ENCODE results near the gene OR2G3. TPM values are rescaled to one million over a fixed set of nuclear protein-coding genes. Genes with fewer than 3 reads are reported as not detected.

The OR2G3 gene
- polyA plus RNA-seq (ENCODE audit: insufficient read length), result not detected

DNA sequence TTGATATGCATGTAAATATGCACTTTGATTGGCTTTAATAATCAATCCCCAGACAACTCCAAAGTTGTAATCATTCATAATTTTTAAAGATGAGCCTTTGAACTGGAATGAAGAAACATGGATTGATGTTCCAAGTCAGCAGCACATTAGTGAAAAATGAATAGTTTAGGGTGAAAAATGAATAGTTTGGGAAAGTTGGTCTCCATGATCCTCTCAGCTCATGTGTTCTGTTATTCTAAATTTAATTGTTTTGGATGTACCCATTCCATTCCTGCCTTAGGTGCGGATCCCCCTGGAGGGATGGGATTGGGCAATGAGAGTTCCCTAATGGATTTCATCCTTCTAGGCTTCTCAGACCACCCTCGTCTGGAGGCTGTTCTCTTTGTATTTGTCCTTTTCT is at the start of gene OR2G3:
OR2G3 (plus strand) TSS at position 301 of the 400 bp plus-strand sequence; CDS start at position 301, 0 bp downstream.
- DNase-seq (ENCODE audit: low read depth), result no peak

DNA sequence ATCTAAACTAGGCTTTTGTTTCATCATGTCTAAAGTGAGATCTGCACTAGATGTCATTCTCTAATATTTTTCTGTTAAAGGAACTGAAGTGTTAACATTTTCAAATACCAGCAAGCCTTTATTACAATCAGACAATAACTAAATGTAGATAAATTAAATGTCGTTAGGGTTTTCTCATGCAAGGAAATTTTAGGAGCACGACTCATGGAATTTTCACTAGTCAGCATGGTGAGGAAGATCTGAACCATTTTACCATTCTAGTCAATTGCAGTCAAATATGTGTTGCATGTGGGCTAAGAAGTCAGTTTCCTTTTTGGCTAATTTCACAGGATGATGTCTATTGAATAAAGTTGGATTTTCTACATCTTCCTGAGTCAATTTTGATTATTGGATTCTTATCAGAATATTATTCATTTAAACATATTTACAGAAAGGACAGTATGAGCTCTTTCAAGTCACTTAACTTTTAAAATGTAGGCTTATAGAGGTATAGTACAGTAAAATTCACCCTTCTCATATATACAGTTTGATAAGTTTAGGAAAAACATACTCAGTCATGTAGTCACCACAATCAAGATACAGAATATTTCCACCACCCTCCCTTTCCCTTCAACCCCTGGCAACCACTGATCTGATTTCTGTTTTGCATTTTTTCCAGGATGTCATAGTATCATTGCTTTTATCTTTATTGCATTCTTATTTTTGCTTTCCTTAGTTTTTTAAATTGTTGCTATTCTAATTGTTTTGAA is 47.3 kb upstream of the OR2G3 start:
- no peak for DNase-seq (ENCODE audit: low read depth)

DNA sequence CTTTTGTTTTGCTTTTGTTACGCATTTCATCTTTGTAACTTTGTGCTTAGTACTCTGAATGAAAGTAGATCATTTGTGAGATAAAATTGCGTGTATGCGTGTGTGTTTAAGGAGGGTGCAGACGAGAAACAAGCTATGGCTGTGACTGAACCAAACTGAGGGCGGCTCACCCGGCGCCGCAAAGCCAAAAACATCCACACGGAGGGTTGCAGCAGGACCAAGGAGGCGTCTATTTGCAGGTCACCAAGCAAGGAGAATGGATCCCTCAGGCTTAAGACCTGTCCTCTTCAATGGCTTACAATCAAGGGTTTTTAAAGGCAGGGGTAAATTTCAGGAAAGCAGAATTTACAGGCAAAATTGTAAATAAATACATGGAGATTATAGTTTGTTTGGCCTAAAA is 43.7 kb upstream of the OR2G3 start:
- DNase-seq (ENCODE audit: low read depth), result no peak

DNA sequence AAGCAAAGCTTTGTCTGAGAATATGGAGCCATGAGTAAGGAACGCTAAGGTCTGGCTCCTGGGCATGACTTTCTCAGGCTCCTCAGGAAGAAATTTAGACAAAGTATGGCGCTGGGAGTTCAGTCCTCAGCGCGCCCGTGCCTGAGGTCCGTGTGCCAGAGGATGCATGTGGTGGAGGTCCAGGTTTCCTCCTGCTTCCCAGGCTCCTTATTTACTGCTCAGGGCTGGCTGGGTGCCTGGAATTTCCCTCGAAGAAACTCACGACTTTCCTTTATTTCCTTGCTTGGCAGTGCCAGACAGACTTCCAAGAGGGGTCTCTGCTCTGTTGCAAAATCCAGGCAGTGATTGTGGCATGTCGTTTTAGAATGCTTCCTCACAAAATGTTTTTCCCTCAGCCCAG is 43.2 kb upstream of the OR2G3 start:
- no peak for DNase-seq (ENCODE audit: low read depth)

DNA sequence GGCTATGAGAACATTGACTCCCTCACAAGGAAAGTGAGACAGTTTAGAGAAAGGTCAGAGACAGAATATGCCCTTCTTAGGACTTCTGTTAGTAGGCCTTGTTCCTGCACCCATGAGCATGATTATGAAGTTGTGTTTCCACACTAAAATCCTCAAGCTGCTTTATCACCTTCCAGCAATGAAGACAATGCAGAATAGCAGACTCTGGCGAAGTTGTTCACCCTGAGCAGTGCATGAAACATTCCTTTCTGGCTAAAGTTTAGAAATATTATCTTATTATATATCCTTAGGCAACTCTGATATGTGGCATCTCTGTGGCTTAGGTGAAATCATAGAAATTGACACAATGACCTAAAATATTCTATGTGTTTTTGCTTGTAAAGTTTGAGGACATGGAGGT is 31.1 kb upstream of the OR2G3 start:
- DNase-seq (ENCODE audit: low read depth), result no peak

DNA sequence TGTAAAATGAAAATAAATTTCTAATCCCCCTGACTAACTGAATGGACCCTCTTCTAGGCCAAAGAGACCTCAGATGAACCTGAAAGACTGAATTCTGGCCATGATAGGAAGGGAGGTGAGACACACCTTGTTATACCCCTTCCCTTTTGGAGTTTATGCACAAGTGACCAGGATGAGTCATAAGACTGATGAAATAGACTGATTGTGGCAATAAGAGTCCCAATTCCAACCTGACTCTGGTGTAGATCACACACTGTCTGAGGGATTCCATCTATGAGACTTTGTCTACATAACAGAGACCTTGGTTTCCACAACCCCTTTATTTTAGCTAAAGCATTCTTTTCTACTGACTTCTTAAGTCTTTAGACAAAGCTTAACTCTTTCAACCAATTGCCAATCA is 30.7 kb upstream of the OR2G3 start:
- no peak for DNase-seq (ENCODE audit: low read depth)

DNA sequence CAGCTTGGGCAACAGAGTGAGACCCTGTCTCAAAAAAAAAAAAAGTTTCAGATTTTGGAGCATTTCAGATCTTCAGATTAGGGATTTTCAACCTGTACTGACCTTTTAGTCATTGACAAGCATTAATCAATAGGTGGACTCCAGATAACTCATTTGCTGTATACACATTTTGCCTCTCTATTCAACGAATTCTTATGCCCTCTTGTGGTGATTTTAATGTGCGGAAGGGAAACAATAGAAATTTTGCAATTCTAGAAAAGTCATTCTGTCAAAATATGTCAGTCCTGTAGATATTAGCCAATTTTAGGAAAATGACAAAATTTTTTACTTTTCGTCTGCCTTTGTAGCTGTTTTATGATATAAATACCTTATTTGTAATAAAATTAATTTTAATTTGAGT is 28.9 kb upstream of the OR2G3 start:
- no peak for DNase-seq (ENCODE audit: low read depth)

DNA sequence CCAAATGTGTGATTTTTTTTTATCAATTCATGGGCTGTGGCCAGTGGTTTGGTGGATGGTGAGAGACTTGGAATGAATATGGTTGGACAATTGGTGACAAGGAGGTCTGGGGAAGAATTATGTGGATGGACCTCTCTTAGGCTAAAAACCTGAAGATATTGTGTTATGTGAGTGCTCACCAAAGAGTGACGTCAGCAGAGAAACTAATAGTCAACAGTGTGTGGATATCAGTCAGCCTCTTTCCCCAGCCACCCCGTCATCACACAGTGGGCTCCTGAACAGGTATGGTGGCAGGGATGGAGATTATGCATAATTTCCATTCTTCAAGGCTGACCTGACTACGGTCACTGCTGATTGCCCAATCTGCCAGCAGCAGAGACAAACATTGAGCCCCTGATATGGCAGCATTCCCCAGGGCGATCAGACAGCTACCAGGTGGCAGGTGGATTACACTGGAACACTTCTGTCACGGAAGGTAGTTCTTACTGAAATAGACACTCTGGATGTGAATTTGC is 26.4 kb upstream of the OR2G3 start:
- no peak for DNase-seq (ENCODE audit: low read depth)

DNA sequence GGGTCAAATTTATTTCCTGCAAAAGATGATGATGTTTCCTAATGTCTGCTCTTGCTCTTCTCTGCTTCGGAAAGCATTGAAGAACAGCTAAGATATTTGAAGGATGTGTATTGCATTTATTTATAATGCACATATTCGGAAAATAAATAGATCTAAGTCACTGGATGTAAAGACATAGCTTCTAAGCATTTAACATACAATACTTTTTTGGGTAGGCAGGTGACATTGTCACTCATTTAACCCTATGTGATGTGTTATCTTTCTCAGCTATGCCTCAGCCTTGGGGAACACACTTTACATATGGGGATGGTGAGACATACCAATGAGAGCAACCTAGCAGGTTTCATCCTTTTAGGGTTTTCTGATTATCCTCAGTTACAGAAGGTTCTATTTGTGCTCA is 17.3 kb upstream of the OR2G3 start, which contains the start of gene OR2G2:
OR2G2 (plus strand) TSS at position 301 of the 400 bp plus-strand sequence; CDS start at position 301, 0 bp downstream.
- no peak for DNase-seq (ENCODE audit: low read depth)

DNA sequence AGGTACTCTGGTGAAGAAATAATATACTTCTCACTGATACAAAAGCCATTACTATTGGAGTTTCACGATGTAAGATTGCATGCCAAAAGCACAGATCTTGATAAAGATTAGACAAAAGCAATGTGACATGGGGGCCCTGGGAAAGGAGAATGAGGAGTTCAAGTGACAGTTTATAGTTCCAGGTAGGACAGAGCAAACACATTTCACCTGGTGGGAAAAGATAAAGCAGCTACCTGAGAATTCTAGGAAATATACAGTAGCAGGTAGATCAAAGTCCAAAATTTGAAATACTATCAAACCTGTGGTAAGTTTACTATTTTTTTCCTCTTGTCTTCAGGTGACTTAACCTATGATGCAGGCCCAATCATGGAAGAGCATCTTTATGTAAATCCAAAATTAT is 8.0 kb downstream of the OR2G3 start:
- DNase-seq (ENCODE audit: low read depth), result no peak

DNA sequence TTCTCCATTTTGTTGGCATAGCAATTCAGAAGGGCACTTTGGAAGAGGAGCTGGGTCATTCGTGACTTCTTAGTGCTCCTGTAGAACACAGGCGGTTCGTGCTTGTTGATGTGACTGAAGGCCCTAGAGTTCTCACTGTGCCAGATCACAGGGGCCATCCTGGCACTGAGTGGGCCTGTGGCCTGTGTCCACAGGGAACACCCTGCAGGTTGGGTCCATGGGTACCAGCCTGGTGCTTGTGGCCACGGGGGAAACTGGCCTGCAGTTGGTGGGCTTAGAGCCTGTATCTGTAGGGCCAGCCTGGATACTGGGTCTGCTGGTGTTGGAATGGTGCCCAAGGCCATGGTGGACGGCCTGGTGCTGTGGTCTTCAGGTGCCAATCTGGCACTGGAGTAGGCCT is 9.2 kb downstream of the OR2G3 start:
- DNase-seq (ENCODE audit: low read depth), result no peak

DNA sequence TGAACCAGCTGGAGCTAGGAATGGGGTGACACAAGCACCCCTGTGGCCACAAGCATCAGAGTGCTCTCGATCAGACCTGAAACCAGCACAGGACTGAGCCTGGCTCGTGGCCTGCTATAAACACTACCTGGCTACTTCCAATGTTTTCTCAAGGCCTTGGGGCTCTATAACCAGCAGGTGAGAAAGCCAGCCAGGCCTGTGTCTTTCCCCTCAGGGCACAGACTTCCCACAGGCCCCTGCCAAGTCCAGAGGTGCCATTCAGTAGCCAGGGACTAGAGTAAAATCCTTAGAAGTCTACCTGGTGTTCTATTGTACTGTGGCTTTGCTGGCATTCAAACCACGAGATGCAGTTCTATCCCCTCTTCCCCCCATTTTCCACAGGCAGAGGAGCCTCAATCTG is 22.6 kb downstream of the OR2G3 start:
- no peak for DNase-seq (ENCODE audit: low read depth)

DNA sequence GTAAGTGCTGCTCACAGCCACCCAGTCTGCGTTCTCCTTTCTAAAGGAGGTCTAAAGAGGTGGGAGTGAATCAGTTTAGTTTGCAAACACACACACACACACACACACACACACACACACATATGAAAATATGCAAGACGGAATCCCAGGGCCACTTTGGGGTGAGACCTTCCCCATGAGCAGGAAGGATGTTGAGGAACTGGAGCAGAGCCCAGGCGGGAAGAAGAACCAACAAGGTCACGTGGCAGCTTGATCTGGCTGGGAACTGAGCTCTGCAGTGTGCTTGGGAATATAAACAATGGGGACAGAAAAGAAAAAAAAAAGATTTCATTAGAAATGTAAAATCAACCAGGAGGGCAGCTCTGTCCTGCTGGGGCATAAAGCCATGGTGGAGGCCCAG is 32.6 kb downstream of the OR2G3 start:
- no peak for DNase-seq (ENCODE audit: low read depth)

DNA sequence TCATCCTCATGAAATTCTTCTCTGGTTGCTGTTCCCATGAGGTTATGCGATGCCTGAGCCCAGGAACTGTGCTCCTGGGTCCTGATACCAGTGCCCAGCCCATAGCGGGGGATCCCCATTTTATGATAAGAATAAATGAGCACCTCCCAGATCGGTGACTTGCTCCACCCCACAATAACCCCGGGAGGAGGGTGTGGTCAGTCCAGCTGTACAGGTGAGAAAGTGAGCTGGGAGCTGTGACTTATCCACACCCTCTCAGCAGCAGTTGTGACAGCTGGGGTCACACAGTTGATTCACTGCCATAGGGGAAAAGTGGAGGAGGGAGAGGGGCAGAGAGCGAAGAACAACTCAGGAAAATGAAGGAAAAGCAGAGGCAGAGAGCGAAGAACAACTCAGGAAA is 33.4 kb downstream of the OR2G3 start:
- DNase-seq (ENCODE audit: low read depth), result no peak

DNA sequence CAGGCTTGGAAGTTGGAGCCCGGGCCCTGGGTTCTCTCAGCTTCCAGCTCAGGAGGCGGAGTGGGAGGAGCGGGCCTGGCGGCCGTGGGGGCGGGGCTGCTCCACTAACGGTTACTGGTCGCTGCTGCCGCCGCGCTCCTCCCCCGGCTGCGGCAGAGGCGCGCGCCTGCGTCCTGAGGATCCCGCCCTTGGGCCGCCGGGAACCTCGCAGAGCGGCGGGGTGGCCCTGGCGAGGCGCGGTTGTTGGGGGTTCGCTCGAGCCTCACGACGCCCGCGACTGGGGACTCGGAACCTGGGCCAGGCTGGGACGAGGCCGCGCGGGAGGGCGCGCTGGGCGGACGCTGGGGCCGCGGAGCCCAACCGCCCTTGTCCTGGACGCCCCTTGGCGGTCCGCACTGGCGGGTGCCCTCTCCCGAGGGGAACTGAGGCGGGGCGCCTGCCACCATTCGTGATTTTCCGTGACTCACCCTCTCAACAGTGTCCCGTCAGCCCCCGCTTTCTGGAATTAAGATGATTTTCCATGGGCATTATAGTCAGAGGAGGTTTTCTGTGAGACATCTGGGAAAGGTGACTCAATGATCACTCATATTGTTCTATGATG is 34.1 kb downstream of the OR2G3 start:
- peak; percentile 5 for DNase-seq (ENCODE audit: low read depth)

DNA sequence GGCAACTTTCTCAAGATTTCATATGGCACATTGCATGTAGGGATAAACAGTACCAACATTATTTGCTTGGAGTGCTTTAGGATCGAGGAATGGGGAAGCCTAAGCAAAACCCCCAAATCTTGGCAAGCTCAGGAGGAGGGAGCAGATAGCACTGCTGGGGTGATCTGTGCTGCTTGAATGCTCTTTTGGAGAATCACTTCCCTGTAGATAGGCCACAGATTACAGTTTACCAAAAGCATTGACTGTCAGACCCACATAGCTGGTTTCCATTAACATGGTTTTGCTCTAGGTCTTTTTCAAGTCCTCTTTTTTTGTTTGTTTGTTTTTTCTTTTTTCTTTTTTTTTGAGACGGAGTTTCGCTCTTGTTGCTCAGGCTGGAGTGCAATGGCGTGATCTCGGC is 37.4 kb downstream of the OR2G3 start:
- DNase-seq (ENCODE audit: low read depth), result no peak

DNA sequence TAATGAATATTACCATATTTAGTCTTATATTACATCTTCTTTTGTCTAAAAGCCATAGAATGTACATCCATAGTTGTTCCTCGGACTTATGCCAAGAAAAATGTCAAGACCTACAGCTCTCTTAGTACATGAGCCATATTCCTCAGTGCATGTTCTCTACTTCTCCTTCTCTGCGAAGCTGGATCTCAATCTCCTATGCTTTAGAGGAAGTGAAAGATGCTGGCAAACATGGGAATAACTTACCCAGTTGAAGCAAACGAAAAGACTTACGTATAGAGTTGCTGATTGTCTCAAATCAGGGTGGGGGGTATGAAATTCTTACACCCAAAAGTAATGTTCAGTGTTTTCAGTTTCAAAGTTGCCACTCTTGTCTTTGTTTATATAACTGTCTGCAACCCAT is 41.5 kb downstream of the OR2G3 start:
- no peak for DNase-seq (ENCODE audit: low read depth)

DNA sequence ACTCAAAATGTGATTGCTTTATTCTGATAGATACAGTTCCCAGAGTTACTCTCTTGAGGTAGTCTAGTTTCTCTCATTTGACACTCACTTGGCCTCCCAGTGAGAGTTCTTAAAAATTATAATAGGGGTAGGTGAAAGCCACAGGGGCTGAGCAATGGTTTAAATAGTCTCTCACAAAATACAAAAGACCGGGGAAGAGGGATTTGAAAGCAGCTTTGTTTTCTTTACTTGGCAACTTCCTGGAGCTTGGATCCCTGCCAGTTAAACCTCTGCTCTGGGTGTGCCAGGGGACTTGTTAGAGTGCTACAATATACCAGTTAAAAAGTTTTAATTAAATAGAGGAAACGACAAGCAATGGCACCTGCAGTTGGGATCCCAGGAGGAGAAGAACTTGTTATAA is 42.5 kb downstream of the OR2G3 start:
- DNase-seq (ENCODE audit: low read depth), result no peak

DNA sequence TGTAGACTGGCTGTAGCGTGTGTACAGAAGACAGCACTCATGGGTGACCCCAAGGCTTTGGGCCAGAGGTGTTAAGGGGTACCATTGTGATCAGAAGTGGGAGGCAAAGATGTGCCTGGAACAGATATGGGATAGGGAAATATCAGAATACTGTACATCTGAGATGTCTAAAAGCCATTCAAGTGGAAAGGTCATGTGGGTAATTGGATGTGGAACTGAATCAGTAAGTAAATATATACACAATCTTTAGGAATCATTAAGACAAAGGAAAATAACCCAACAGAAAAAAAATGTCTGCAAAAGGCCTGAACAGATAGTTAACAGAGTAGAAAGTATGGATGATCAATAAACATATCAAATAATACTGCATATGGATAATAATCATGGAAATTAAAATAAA is 47.7 kb downstream of the OR2G3 start:
- DNase-seq (ENCODE audit: low read depth), result no peak
